Measurements from ENCODE around the gene SURF4.

SURF4 gene

DNA sequence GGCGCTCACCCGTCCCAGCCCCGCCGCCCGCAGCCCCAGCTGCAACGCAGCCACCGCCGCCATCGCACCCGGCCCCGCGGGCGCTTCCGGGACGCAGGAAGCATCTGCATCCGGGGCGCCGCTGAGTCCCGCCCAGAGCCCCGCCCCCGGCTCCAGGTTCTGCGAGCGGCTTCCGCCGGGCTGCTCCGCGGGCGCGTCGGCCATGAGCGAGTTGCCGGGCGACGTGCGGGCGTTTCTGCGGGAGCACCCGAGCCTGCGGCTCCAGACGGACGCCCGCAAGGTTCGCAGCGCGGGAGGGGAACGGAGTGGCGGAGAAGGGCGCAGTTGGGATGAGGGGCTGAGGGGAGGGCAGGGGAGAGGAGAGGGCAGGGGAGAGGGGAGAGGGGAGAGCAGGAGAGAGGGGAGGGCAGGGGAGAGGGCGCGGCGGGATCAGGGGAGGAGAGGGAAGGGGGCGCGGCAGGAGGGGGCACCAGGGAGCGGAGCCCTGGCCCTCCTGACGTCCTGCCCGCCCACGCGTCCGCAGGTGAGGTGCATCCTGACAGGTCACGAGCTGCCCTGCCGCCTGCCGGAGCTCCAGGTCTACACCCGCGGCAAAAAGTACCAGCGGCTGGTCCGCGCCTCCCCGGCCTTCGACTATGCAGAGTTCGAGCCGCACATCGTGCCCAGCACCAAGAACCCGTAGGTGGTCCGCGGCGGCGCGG lies 19.3 kb downstream of the SURF4 start, which contains the start of the genes SURF1 and SURF2:
Gene SURF1, minus strand, starts transcription at position 97 of the 701 bp plus-strand sequence. Its CDS starts 34 bp downstream, at position 63.
Gene SURF2, plus strand, starts transcription at position 160 of the 701 bp plus-strand sequence. Its CDS starts 43 bp downstream, at position 203.
- no peak for DNase-seq (ENCODE audit: low read depth)
- no peak for TF ChIP-seq CTCF (conservative IDR thresholded peaks at IDR 0.05; ENCODE audit: low read depth, low read length)
- peak within 1 kb of the TSS; percentile 88 for H3K4me3 ChIP-seq (ENCODE audit: low read length)

DNA sequence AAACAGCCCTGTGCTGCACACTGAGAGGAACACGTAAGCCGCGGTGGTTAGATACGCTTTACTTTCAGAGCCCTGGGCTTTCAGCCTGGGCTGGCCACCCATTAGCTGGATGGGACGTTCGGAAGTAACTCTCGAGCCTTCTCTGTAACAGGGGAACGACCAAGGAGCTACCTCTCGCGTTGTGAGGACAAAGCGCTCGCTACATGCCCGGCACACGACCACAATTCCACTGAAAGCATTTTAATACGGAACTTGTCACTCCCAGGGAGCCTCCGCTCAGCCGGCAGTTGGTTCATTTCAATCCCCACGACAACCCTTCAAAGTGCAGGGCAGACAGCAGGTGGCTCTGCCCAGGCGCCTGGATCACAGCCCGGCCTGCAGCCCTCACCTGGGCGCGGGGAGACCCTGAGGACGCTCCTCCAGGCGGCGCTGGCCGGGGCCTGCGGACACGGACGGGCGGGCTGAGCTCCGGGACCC lies 19.9 kb downstream of the SURF4 start:
- peak overlapping the region; percentile 88 for H3K4me3 ChIP-seq (ENCODE audit: low read length)
- DNase-seq (ENCODE audit: low read depth), result no peak
- no peak for TF ChIP-seq CTCF (conservative IDR thresholded peaks at IDR 0.05; ENCODE audit: low read depth, low read length)

DNA sequence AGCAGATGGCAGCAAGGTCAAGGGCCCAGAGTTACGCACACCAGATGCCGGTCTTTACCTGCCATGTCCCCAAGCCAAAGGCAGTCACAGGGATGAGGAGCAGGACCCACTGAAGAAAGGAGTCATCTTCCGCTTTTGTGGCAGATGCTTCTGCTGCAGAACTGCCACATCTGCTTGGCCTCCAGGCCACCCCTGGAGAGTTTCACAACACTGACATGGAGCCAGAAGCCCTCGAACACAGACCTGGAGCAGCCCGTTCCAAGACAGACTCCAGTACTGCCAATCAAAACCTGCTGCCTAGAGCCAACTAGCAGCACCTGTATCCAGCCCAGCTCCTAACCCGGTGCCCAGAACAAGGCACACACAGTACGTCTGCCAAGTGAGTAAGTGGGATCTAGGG lies 21.1 kb downstream of the SURF4 start:
- DNase-seq (ENCODE audit: low read depth), result no peak
- H3K4me3 ChIP-seq (ENCODE audit: low read length), result no peak overlapping the region
- no peak for TF ChIP-seq CTCF (conservative IDR thresholded peaks at IDR 0.05; ENCODE audit: low read depth, low read length)

DNA sequence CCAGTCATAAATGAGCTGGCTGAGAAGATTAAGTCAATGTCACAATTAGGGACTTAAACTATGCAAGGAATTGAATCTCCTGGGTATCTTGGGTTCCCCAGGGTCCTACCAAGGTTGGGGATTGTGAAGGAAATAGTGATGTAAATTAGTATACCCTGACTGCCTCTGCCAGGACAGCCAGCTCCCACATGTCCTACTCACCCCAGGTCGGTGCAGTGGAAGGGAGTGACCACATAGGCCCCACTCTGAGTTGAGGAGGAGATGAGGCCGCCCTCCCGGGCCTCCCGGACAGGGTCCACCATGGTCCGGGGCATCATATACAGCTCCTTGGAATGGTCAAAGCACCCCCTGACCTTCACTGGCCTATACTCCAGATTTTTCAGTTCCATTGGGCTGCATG lies 22.3 kb downstream of the SURF4 start:
- no peak for DNase-seq (ENCODE audit: low read depth)
- no peak overlapping the region for H3K4me3 ChIP-seq (ENCODE audit: low read length)
- no peak for TF ChIP-seq CTCF (conservative IDR thresholded peaks at IDR 0.05; ENCODE audit: low read depth, low read length)

- TF ChIP-seq CTCF (conservative IDR thresholded peaks at IDR 0.05; ENCODE audit: low read depth, low read length), result no peak
- no peak for DNase-seq (ENCODE audit: low read depth)
- H3K4me3 ChIP-seq (ENCODE audit: low read length), result no peak overlapping the region
Measured at GRCh38 chr9:133352635-133353340, 23.1 kb downstream of the SURF4 start.

DNA sequence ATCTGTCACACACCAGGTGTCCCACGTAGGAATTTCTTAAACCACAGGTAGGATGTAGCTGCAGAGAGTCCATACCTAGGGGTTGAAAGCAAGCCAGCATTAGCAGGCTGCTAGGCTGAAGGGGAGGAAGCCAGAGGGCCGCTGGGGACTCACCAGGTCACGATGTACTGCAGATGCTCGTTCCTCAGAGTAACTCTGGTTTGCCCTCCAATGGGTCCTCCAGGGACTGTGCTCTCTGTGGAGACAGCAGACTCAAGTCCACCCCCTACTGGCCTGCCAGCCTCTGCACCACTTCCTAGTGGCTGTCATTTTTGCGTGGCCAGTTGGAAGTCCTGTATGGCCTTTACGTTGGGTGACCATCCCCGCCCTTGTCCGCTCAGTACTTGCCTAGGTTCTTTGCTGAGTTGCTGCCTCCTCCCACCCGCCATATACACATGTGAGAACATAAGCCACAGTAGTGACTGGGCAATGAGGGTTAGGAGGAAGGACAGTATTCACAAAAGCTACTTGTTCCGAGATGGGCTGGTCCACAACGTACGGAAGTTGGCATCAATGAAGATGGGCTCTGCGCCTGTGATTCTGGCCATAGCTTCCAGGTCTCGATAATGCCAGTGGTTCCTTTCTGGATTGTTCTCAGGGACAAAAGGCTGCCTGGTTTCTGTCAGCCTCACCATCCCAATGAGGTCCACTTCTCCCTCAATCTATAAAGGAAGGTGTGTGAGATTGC lies 23.8 kb downstream of the SURF4 start:
- TF ChIP-seq CTCF (conservative IDR thresholded peaks at IDR 0.05; ENCODE audit: low read depth, low read length), result peak; percentile 76

More for the DNA sequence above, 23.8 kb downstream of the SURF4 start:
- no peak for DNase-seq (ENCODE audit: low read depth)
- no peak overlapping the region for H3K4me3 ChIP-seq (ENCODE audit: low read length)
